Measurements from ENCODE around the gene ARIH1. TPM values are rescaled to one million over a fixed set of nuclear protein-coding genes. Genes with fewer than 3 reads are reported as not detected.

The ARIH1 gene
- total RNA-seq, 4 donors from 2014 or later: 42.6 to 90.0 (median 58.5) TPM

DNA sequence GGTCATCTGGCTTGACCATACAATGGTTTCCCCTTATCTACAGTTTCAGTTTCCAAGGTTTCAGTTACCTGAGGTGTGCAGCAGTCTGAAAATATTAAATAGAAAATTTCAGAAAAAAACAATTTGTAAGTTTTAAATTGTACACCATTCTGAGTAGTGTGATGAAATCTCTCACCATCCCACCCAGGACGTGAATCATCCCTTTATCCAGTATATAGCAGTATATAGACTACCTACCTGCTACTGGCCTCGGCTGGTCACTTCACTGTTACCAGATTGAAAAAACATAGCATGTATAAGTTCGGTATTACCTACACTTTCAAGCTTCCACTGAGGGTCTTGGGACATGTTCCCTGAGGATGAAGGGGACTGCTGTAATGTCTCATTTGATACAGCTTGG is 12.0 kb downstream of the ARIH1 start:
- Histone ChIP-seq H3K36me3 (no peaks in the 10 kb centered on the region), H3K27me3 (no peaks in the 10 kb centered on the region), H3K4me1 (peaks cover 24 to 34% of the 10 kb centered on the region in 2 donors), H3K27ac (no peak overlapping the region), H3K4me3 (replicated peaks in 1 of 3) (no peak overlapping the region), H3K9me3 (no peaks in the 10 kb centered on the region)
- intact Hi-C loops (cut with DNase I): no loop called here
- 91 to 92% methylated on average over 3 of the region's 3 CpGs for WGBS, 2 donors
- TF ChIP-seq, protein P1, sequence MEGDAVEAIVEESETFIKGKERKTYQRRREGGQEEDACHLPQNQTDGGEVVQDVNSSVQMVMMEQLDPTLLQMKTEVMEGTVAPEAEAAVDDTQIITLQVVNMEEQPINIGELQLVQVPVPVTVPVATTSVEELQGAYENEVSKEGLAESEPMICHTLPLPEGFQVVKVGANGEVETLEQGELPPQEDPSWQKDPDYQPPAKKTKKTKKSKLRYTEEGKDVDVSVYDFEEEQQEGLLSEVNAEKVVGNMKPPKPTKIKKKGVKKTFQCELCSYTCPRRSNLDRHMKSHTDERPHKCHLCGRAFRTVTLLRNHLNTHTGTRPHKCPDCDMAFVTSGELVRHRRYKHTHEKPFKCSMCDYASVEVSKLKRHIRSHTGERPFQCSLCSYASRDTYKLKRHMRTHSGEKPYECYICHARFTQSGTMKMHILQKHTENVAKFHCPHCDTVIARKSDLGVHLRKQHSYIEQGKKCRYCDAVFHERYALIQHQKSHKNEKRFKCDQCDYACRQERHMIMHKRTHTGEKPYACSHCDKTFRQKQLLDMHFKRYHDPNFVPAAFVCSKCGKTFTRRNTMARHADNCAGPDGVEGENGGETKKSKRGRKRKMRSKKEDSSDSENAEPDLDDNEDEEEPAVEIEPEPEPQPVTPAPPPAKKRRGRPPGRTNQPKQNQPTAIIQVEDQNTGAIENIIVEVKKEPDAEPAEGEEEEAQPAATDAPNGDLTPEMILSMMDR (IDR thresholded peaks at IDR 0.05): no peak
- no peak for TF ChIP-seq POLR2A (IDR thresholded peaks at IDR 0.05)
- DNase-seq: no peak

DNA sequence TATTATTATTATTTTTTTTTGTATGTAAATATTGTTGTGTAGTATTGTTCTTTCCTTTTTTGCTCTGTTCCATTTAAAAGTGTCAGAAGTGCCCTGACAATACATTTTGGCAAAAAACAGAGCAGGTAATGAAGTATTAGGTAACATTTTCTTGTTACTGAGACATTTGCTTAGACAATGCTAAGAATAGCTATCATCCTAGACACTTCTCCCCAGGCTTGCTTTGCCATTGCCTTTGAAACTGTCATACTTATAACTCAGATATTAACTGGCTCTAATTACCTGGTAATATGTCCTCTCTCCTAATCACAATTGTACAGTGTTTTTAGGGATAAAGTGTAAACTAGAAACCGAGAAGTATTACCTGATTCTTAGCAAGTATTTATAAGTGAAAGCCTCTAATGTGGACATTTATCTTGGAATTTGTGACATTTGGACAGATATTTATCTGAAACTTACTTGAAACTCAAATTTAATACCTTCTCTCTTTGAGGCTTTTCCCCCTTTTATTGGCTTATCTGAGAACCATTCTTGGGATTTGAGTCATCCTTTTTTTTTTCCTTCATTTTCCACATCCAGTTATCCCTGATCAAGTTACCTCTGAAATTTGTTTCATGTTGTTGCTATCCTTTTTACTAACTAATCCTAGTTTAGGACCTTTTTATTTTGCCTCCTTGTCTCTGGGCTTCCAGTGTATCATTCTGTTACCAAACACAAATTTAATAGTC is 13.1 kb downstream of the ARIH1 start:
- H3K27me3 ChIP-seq: no peaks in the 10 kb centered on the region
- H3K9me3 ChIP-seq: no peaks in the 10 kb centered on the region
- no peak for DNase-seq
- peaks cover 25 to 34% of the 10 kb centered on the region in 2 donors for H3K4me1 ChIP-seq
- TF ChIP-seq POLR2A (IDR thresholded peaks at IDR 0.05): no peak
- TF ChIP-seq, protein P1 (IDR thresholded peaks at IDR 0.05): no peak
- H3K4me3 ChIP-seq (replicated peaks in 1 of 3): no peak overlapping the region
- no peak overlapping the region for H3K27ac ChIP-seq
- intact Hi-C loops (cut with DNase I): no loop called here
- no peaks in the 10 kb centered on the region for H3K36me3 ChIP-seq
- WGBS, 2 donors: 74% methylated on average over 1 of the region's 1 CpG

DNA sequence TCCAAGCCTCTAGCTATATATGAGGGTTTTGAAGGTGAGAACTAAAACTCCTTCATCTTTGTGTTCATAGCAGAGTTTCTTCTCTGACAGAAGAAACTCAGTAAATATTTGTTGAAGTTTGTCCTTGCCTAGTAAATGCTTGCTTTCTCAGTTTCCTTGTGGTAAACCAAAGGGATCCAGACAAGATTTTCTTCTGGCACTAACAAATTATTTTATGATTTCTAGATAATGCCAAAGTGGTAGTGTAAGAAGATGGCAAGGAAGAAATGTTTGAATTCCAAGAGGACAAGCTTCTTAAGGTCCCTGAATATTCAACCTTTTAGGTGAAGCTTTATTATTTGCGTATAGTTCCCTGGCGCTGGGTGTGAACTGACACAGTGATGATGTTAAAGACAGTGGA is 14.4 kb downstream of the ARIH1 start:
- H3K9me3 ChIP-seq: no peaks in the 10 kb centered on the region
- no peak overlapping the region for H3K27ac ChIP-seq
- peaks cover 28 to 43% of the 10 kb centered on the region in 2 donors for H3K4me1 ChIP-seq
- TF ChIP-seq POLR2A (IDR thresholded peaks at IDR 0.05): no peak
- TF ChIP-seq, protein P1 (IDR thresholded peaks at IDR 0.05): no peak
- DNase-seq: no peak
- no peaks in the 10 kb centered on the region for H3K27me3 ChIP-seq
- intact Hi-C loops (cut with DNase I): no loop called here
- no peak overlapping the region for H3K4me3 ChIP-seq (replicated peaks in 1 of 3)
- 98 to 100% methylated on average over 2 of the region's 2 CpGs for WGBS, 2 donors
- H3K36me3 ChIP-seq: no peaks in the 10 kb centered on the region

DNA sequence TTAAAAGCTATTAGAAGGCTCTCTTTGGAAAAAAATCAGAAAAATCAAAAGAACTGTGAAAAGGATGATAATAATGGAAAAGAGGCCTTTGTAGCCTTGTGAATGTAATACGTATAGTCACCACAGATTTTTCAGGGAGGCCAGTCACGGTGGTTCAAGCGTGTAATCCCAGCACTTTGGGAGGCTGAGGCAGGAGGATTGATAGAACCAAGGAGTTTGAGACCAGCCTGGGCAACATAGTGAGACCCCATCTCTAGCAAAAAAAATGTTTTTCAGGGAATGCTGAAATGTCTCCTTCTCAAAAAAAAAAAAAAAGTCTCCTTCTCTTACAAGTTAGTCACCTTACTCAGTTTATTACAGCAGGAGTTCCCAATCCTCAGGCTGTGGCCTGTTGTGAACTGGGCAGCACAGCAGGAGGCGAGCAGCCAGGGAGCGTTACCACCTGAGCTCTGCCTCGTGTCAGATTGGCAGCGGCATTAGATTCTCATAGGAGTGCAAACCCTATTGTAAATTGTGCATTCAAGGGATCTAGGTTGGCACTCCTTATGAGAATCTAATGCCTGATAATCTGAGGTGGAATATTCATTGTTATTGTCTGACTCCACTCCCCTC is 15.9 kb downstream of the ARIH1 start:
- H3K36me3 ChIP-seq: no peaks in the 10 kb centered on the region
- H3K4me1 ChIP-seq: peaks cover 43 to 52% of the 10 kb centered on the region in 2 donors
- H3K27me3 ChIP-seq: no peaks in the 10 kb centered on the region
- no peaks in the 10 kb centered on the region for H3K9me3 ChIP-seq
- 92 to 93% methylated on average over 7 of the region's 7 CpGs for WGBS, 2 donors
- no peak for DNase-seq
- intact Hi-C loops (cut with DNase I): no loop called here
- H3K27ac ChIP-seq: no peak overlapping the region
- no peak overlapping the region for H3K4me3 ChIP-seq (replicated peaks in 1 of 3)
- TF ChIP-seq, protein P1 (IDR thresholded peaks at IDR 0.05): no peak
- TF ChIP-seq POLR2A (IDR thresholded peaks at IDR 0.05): no peak

DNA sequence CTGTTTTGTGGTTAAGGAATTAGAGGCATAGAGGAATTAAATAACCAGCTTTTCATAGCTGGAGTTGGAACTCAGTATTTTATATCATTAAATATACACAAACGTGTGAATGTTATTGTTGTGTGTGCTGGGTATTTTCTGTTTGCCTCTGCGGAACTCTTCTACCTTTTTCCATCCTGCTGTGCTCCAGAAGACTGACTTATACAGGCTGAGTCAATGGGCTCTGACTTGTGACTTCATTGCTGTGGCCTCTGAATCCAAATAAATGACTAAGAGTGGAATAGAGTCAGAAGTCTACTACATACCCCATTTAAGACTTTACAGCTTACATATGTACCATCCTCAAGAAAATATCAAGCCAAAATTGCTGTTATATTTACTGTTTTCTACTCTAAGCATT is 17.6 kb downstream of the ARIH1 start:
- DNase-seq: no peak
- Histone ChIP-seq H3K4me3 (replicated peaks in 1 of 3) (no peak overlapping the region), H3K4me1 (peaks cover 55 to 56% of the 10 kb centered on the region in 2 donors), H3K27ac (no peak overlapping the region), H3K27me3 (no peaks in the 10 kb centered on the region), H3K9me3 (no peaks in the 10 kb centered on the region), H3K36me3 (no peaks in the 10 kb centered on the region)
- WGBS, 2 donors: 57 to 58% methylated on average over 2 of the region's 2 CpGs
- intact Hi-C loops (cut with DNase I): no loop called here
- TF ChIP-seq POLR2A (IDR thresholded peaks at IDR 0.05): no peak
- TF ChIP-seq, protein P1 (IDR thresholded peaks at IDR 0.05): no peak

All from thyroid gland (tissue), 4 donors.